Middle frontal gyrus (tissue), 1 donor: Measurements from ENCODE around the gene ZBED1.
A peak's percentile ranks its signal among the peaks of the same experiment; 100 is the strongest.
"Not testable (repeated sequence)": the region's sequence is repeated elsewhere in the genome, so short reads cannot be mapped to it uniquely, and the experiment has no call there.

ENCODE experiments used
- DNase-seq: peaks from one replicate; pipeline ENCODE4 v3.0.0-alpha.2; 2015; ENCODE audit warnings: low spot score; ENCODE audit errors: extremely low spot score

The ZBED1 gene

GRCh38 chrX:2497961-2498780, 2.6 kb downstream of the ZBED1 start:
- DNase-seq, result no peak

GRCh38 chrX:2495595-2495994, 5.2 kb downstream of the ZBED1 start:
- no peak for DNase-seq

- DNase-seq, result no peak
These were observed 8.1 kb downstream of the ZBED1 start for GRCh38 chrX:2492531-2493218.

- no peak for DNase-seq
These were observed 10.1 kb downstream of the ZBED1 start for GRCh38 chrX:2490634-2491033.

- no peak for DNase-seq
These were observed 11.0 kb downstream of the ZBED1 start for GRCh38 chrX:2489446-2490445.

- no peak for DNase-seq
These were observed 12.0 kb downstream of the ZBED1 start for GRCh38 chrX:2488621-2489285.

GRCh38 chrX:2487366-2487765, 13.4 kb downstream of the ZBED1 start:
- no peak for DNase-seq

- no peak for DNase-seq
These were observed 14.2 kb downstream of the ZBED1 start for GRCh38 chrX:2486476-2487133.

GRCh38 chrX:2485789-2486345, 14.9 kb downstream of the ZBED1 start:
- no peak for DNase-seq

- DNase-seq, result peak; percentile 17
These were observed 15.8 kb downstream of the ZBED1 start for GRCh38 chrX:2484721-2485648.

- no peak for DNase-seq
These were observed 16.5 kb downstream of the ZBED1 start for GRCh38 chrX:2484256-2484655.

- DNase-seq, result no peak
These were observed 17.2 kb downstream of the ZBED1 start for GRCh38 chrX:2483398-2484060.

GRCh38 chrX:2481597-2481996, 19.2 kb downstream of the ZBED1 start:
- not testable (repeated sequence) for DNase-seq

- not testable (repeated sequence) for DNase-seq
These were observed 20.8 kb downstream of the ZBED1 start for GRCh38 chrX:2479982-2480381.

GRCh38 chrX:2479420-2479780, 21.4 kb downstream of the ZBED1 start:
- no peak for DNase-seq

- no peak for DNase-seq
These were observed 22.0 kb downstream of the ZBED1 start for GRCh38 chrX:2478546-2479419.

- not testable (repeated sequence) for DNase-seq
These were observed 23.5 kb downstream of the ZBED1 start for GRCh38 chrX:2477313-2477712.
